Measurements from ENCODE around the gene RYR2. TPM values are rescaled to one million over a fixed set of nuclear protein-coding genes. Genes with fewer than 3 reads are reported as not detected.

RYR2 gene
- polyA plus RNA-seq, 1 experiment = not detected

- H3K9me3 ChIP-seq (ENCODE audit: control insufficient read depth, insufficient read depth, low read length) = peaks cover 14% of the 10 kb centered on the region
- H3K27ac ChIP-seq (ENCODE audit: low read depth, low read length) = no peak overlapping the region
- POLR2A ChIA-PET = no interaction called here
- CTCF ChIA-PET = no interaction called here
- no peaks in the 10 kb centered on the region for H3K27me3 ChIP-seq (ENCODE audit: control insufficient read depth, insufficient read depth, low read length)
- DNase-seq (ENCODE audit: low read depth, low spot score) = no peak
- no peak overlapping the region for H3K4me3 ChIP-seq (ENCODE audit: low read depth, low read length)
- no peak for TF ChIP-seq CTCF (IDR thresholded peaks at IDR 0.05; ENCODE audit: low read depth, low read length)
These were observed 181.4 kb downstream of the RYR2 start for GRCh38 chr1:237223419-237223818.

DNA sequence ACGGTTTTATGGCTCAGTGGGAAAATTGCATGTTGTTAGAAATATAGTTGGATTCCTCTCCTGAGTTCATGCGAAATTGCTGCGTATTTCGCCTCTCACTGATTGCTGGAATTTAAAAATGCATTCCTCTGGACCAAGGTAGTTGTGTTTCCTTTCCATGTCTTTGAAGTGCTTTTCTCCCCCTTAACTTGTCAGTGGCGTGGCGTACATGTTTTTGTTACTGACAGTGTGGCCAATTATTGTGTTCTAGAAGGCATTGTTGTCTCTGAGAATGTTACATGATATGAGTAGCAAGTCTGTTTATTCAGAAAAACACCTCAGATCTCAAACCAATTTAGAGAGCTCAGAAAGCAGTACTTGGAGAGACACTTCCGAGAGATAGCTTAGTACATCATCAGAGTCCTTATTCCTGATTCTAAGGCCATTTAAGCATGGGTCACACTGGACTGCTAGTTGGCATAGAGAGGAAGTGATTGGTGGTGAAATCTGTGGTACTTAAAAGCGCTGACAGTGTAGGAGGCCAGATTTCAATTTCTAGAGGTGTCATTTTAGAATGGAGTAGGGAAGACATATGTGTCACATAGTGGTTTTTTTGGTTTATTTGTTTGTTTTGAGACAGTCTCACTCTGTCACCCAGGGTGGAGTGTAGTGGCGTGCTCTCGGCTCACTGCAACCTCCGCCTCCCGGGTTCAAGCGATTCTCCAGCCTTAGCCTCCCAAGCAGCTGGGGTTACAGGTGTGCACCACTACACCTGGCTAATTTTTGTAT lies 184.4 kb downstream of the RYR2 start:
- H3K9me3 ChIP-seq (ENCODE audit: control insufficient read depth, insufficient read depth, low read length) = peaks cover 8% of the 10 kb centered on the region
- no peak for TF ChIP-seq CTCF (IDR thresholded peaks at IDR 0.05; ENCODE audit: low read depth, low read length)
- DNase-seq (ENCODE audit: low read depth, low spot score) = no peak
- ChIA-PET CTCF (no interaction called here), POLR2A (no interaction called here)
- no peaks in the 10 kb centered on the region for H3K27me3 ChIP-seq (ENCODE audit: control insufficient read depth, insufficient read depth, low read length)
- no peak overlapping the region for H3K27ac ChIP-seq (ENCODE audit: low read depth, low read length)
- no peak overlapping the region for H3K4me3 ChIP-seq (ENCODE audit: low read depth, low read length)

- DNase-seq (ENCODE audit: low read depth, low spot score) = no peak
- no peak for TF ChIP-seq CTCF (IDR thresholded peaks at IDR 0.05; ENCODE audit: low read depth, low read length)
- CTCF ChIA-PET = no interaction called here
- Histone ChIP-seq H3K27me3 (ENCODE audit: control insufficient read depth, insufficient read depth, low read length) (no peaks in the 10 kb centered on the region), H3K27ac (ENCODE audit: low read depth, low read length) (no peak overlapping the region), H3K4me3 (ENCODE audit: low read depth, low read length) (no peak overlapping the region), H3K9me3 (ENCODE audit: control insufficient read depth, insufficient read depth, low read length) (peaks cover 8% of the 10 kb centered on the region)
- POLR2A ChIA-PET = no interaction called here
These were observed 185.5 kb downstream of the RYR2 start for GRCh38 chr1:237227476-237227875.

DNA sequence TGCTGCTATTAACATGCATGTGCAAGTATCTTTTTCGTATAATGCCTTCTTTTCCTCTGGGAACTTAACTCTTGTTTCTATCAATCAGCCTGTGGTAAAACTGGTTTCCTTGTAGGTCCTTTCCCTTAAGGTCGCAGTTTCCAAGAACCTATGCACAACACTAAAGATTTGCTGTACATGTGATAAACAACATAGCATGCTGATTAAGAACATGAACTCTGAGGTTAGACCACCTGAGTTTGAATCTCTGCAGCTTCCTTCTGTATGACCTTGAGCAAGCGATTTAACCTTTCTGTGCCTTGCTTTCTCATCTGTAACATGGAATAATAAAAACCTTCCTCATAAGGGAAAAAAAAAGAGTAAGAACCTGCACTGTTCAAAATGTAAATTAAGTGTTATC lies 186.4 kb downstream of the RYR2 start:
- Histone ChIP-seq H3K27ac (ENCODE audit: low read depth, low read length) (no peak overlapping the region), H3K27me3 (ENCODE audit: control insufficient read depth, insufficient read depth, low read length) (no peaks in the 10 kb centered on the region), H3K9me3 (ENCODE audit: control insufficient read depth, insufficient read depth, low read length) (peaks cover 8% of the 10 kb centered on the region), H3K4me3 (ENCODE audit: low read depth, low read length) (no peak overlapping the region)
- no peak for TF ChIP-seq CTCF (IDR thresholded peaks at IDR 0.05; ENCODE audit: low read depth, low read length)
- no peak for DNase-seq (ENCODE audit: low read depth, low spot score)
- ChIA-PET CTCF (no interaction called here), POLR2A (no interaction called here)

- Histone ChIP-seq H3K9me3 (ENCODE audit: control insufficient read depth, insufficient read depth, low read length) (peaks cover 8% of the 10 kb centered on the region), H3K27me3 (ENCODE audit: control insufficient read depth, insufficient read depth, low read length) (no peaks in the 10 kb centered on the region), H3K27ac (ENCODE audit: low read depth, low read length) (no peak overlapping the region), H3K4me3 (ENCODE audit: low read depth, low read length) (no peak overlapping the region)
- ChIA-PET POLR2A (no interaction called here), CTCF (no interaction called here)
- no peak for TF ChIP-seq CTCF (IDR thresholded peaks at IDR 0.05; ENCODE audit: low read depth, low read length)
- DNase-seq (ENCODE audit: low read depth, low spot score) = no peak
These were observed 187.3 kb downstream of the RYR2 start for GRCh38 chr1:237229333-237229732.

Measured in AG04450 (cell line).